H9 (cell line): Measurements from ENCODE around the gene LMCD1. TPM values are rescaled to one million over a fixed set of nuclear protein-coding genes. Genes with fewer than 3 reads are reported as not detected.

Experiments used
- DNase-seq: peaks from one replicate; pipeline ENCODE4 v3.0.0-alpha.2; 2017
- H2AFZ ChIP-seq: one replicate; pipeline ENCODE4 v1.6.1; 2013; ENCODE audit warnings: mild to moderate bottlenecking, low read length, control low read depth, moderate library complexity
- H2AK5ac ChIP-seq: 2 replicates; pipeline ENCODE4 v1.6.1; 2013; ENCODE audit warnings: low read length, control low read depth, mixed read lengths; ENCODE audit not compliant: insufficient read length
- H2BK120ac ChIP-seq: one replicate; pipeline ENCODE4 v1.6.1; 2013; ENCODE audit warnings: low read depth, mild to moderate bottlenecking, low read length, control low read depth, inconsistent platforms; ENCODE audit not compliant: poor library complexity, severe bottlenecking
- H2BK12ac ChIP-seq: 2 replicates; pipeline ENCODE4 v1.6.1; 2013; ENCODE audit warnings: low read length, control low read depth, mixed read lengths, low read depth; ENCODE audit not compliant: insufficient read length
- H2BK15ac ChIP-seq: 2 replicates; pipeline ENCODE4 v1.6.1; 2013; ENCODE audit warnings: low read depth, low read length, control low read depth
- H2BK20ac ChIP-seq: one replicate; pipeline ENCODE4 v1.6.1; 2013; ENCODE audit warnings: low read depth, mild to moderate bottlenecking, low read length, control low read depth, inconsistent platforms; ENCODE audit not compliant: poor library complexity, severe bottlenecking
- H2BK5ac ChIP-seq: 2 replicates; pipeline ENCODE4 v1.6.1; 2013; ENCODE audit warnings: low read length, control low read depth, mixed read lengths; ENCODE audit not compliant: insufficient read length
- H3K14ac ChIP-seq: 2 replicates; pipeline ENCODE4 v1.6.1; 2013; ENCODE audit warnings: low read length, control low read depth; ENCODE audit not compliant: insufficient read depth
- H3K18ac ChIP-seq: 2 replicates; pipeline ENCODE4 v1.6.1; 2013; ENCODE audit warnings: low read depth, mild to moderate bottlenecking, mixed read lengths, low read length, control low read depth; ENCODE audit not compliant: insufficient read length
- H3K23ac ChIP-seq: 2 replicates; pipeline ENCODE4 v1.6.1; 2013; ENCODE audit warnings: low read length, control low read depth, mixed read lengths, low read depth; ENCODE audit not compliant: insufficient read length
- H3K23me2 ChIP-seq: 2 replicates; pipeline ENCODE4 v1.6.1; 2013; ENCODE audit warnings: low read depth, mild to moderate bottlenecking, mixed read lengths, low read length, control low read depth; ENCODE audit not compliant: insufficient read length, poor library complexity, severe bottlenecking
- H3K27ac ChIP-seq: 2 replicates; pipeline ENCODE4 v1.5.1; 2013; ENCODE audit warnings: low read length, control low read depth, mixed read lengths, low read depth; ENCODE audit not compliant: insufficient read length
- H3K27me3 ChIP-seq: 2 replicates; pipeline ENCODE4 v1.6.1; 2013; ENCODE audit warnings: low read length, control low read depth, inconsistent platforms; ENCODE audit not compliant: insufficient read depth
- H3K4ac ChIP-seq: 2 replicates; pipeline ENCODE4 v1.6.1; 2013; ENCODE audit warnings: low read depth, mild to moderate bottlenecking, control low read depth, inconsistent platforms, low read length, moderate library complexity
- H3K4me1 ChIP-seq: 2 replicates; pipeline ENCODE4 v1.6.1; 2013; ENCODE audit warnings: low read length, control low read depth, inconsistent platforms; ENCODE audit not compliant: insufficient read depth
- H3K4me2 ChIP-seq: 2 replicates; pipeline ENCODE4 v1.6.1; 2013; ENCODE audit warnings: low read length, control low read depth, mixed read lengths; ENCODE audit not compliant: insufficient read length, insufficient read depth
- H3K56ac ChIP-seq: 2 replicates; pipeline ENCODE4 v1.6.1; 2013; ENCODE audit warnings: low read depth, mild to moderate bottlenecking, mixed read lengths, low read length, control low read depth; ENCODE audit not compliant: insufficient read length
- H3K79me1 ChIP-seq: 2 replicates; pipeline ENCODE4 v1.6.1; 2013; ENCODE audit warnings: low read depth, mild to moderate bottlenecking, moderate library complexity, low read length, control low read depth, inconsistent platforms; ENCODE audit not compliant: insufficient read depth, poor library complexity, severe bottlenecking
- H3K79me2 ChIP-seq: 2 replicates; pipeline ENCODE4 v1.6.1; 2013; ENCODE audit warnings: low read length, control low read depth, inconsistent platforms; ENCODE audit not compliant: insufficient read depth
- H3K9ac ChIP-seq: 2 replicates; pipeline ENCODE4 v1.6.1; 2013; ENCODE audit warnings: low read length, control low read depth, mixed read lengths; ENCODE audit not compliant: insufficient read length; ENCODE audit errors: extremely low read depth
- H3K9me3 ChIP-seq: one replicate; pipeline ENCODE4 v1.6.1; 2013; ENCODE audit warnings: low read depth, low read length, inconsistent platforms; ENCODE audit not compliant: control insufficient read depth
- H3T11ph ChIP-seq: one replicate; pipeline ENCODE4 v1.6.1; 2013; ENCODE audit warnings: mild to moderate bottlenecking, low read length, control low read depth, inconsistent platforms
- H4K20me1 ChIP-seq: one replicate; pipeline ENCODE4 v1.6.1; 2013; ENCODE audit not compliant: control insufficient read depth, insufficient read length, insufficient read depth
- H4K5ac ChIP-seq: 2 replicates; pipeline ENCODE4 v1.6.1; 2013; ENCODE audit warnings: low read depth, mild to moderate bottlenecking, mixed read lengths, low read length, control low read depth; ENCODE audit not compliant: insufficient read length
- H4K8ac ChIP-seq: replicated peaks from 2 replicates; pipeline ENCODE4 v1.6.1; 2013; ENCODE audit warnings: low read length, control low read depth, mixed read lengths, low read depth; ENCODE audit not compliant: insufficient read length
- H4K91ac ChIP-seq: 2 replicates; pipeline ENCODE4 v1.6.1; 2013; ENCODE audit warnings: low read depth, mild to moderate bottlenecking, moderate library complexity, mixed read lengths, low read length, control low read depth; ENCODE audit not compliant: insufficient read length
- H3K27ac Mint-ChIP-seq, 3 experiments: 2 replicates in 2 of 3; 3 replicates in 1 of 3; pipeline ENCODE4 v1.8.0; 2020 to 2021; ENCODE audit warnings: mixed read lengths in 3 of 3, mild to moderate bottlenecking in 1 of 3, moderate library complexity in 1 of 3
- H3K27me3 Mint-ChIP-seq: 2 replicates; pipeline ENCODE4 v1.8.0; 2021; ENCODE audit warnings: low read depth, mild to moderate bottlenecking, moderate library complexity, mixed read lengths
- H3K36me3 Mint-ChIP-seq, 3 experiments: 2 replicates in 2 of 3; 3 replicates in 1 of 3; pipeline ENCODE4 v1.8.0; 2020 to 2021; ENCODE audit warnings: low read depth in 3 of 3, mixed read lengths in 3 of 3; ENCODE audit not compliant: insufficient read depth in 1 of 3
- H3K4me1 Mint-ChIP-seq, 2 experiments: 2 replicates each; pipeline ENCODE4 v1.8.0; 2020; ENCODE audit warnings: mixed read lengths in 2 of 2
- H3K4me3 Mint-ChIP-seq, 2 experiments: 2 replicates in 1 of 2; 3 replicates in 1 of 2; pipeline ENCODE4 v1.8.0; 2020 to 2021; ENCODE audit warnings: mild to moderate bottlenecking in 2 of 2, mixed read lengths in 2 of 2, moderate library complexity in 1 of 2
- H3K9me3 Mint-ChIP-seq, 2 experiments: 2 replicates in 1 of 2; 3 replicates in 1 of 2; pipeline ENCODE4 v1.8.0; 2020; ENCODE audit warnings: mild to moderate bottlenecking in 2 of 2, mixed read lengths in 2 of 2, moderate library complexity in 1 of 2
- WGBS: extraction: QIAGEN DNeasy Blood & Tissue Kit; methylation state at CpG from one replicate; pipeline ENCODE4 v1.1.7; 2013; ENCODE audit warnings: missing lambda C conversion rate, low lambda C conversion rate, mixed read lengths; ENCODE audit not compliant: insufficient read length; ENCODE audit errors: extremely low coverage; 5-methylcytosine and 5-hydroxymethylcytosine counted together
- total RNA-seq: library from RNA; stranded (reverse); gene quantifications from 2 replicates; pipeline ENCODE4 v1.2.1, GENCODE V29; 2021
- TF ChIP-seq, protein P1 (sequence below): fragments of 200-600 bp; sonication (generic); conservative IDR thresholded peaks from 3 replicates; pipeline ENCODE4 v1.8.0; 2021; ENCODE audit warnings: antibody characterized with exemption, mild to moderate bottlenecking

LMCD1 gene
- total RNA-seq, 1 experiment from 2014 or later = 19.2 TPM

- H4K8ac ChIP-seq = no peak overlapping the region
- H2BK12ac ChIP-seq = no peak overlapping the region
- H2AK5ac ChIP-seq = no peak overlapping the region
- H4K91ac ChIP-seq = no peak overlapping the region
- H3K14ac ChIP-seq = no peak overlapping the region
- no peak overlapping the region for H3K4ac ChIP-seq
- Mint-ChIP-seq H3K36me3 (peaks cover 11 to 28% (median 22%) of the 10 kb centered on the region in 3 experiments; a peak in 6 of 7 replicates), H3K27ac (peak overlapping the region; percentile 28 to 49 (median 39); a peak in 3 of 7 replicates), H3K4me3 (no peak overlapping the region), H3K4me1 (no peaks in the 10 kb centered on the region), H3K27me3 (no peaks in the 10 kb centered on the region), H3K9me3 (no peaks in the 10 kb centered on the region)
- H4K5ac ChIP-seq = no peak overlapping the region
- no peak overlapping the region for H2BK120ac ChIP-seq
- no peak overlapping the region for H2BK20ac ChIP-seq
- no peak overlapping the region for H3K56ac ChIP-seq
- no peaks in the 10 kb centered on the region for H3K27me3 ChIP-seq
- H3K18ac ChIP-seq = no peak overlapping the region
- TF ChIP-seq, protein P1, sequence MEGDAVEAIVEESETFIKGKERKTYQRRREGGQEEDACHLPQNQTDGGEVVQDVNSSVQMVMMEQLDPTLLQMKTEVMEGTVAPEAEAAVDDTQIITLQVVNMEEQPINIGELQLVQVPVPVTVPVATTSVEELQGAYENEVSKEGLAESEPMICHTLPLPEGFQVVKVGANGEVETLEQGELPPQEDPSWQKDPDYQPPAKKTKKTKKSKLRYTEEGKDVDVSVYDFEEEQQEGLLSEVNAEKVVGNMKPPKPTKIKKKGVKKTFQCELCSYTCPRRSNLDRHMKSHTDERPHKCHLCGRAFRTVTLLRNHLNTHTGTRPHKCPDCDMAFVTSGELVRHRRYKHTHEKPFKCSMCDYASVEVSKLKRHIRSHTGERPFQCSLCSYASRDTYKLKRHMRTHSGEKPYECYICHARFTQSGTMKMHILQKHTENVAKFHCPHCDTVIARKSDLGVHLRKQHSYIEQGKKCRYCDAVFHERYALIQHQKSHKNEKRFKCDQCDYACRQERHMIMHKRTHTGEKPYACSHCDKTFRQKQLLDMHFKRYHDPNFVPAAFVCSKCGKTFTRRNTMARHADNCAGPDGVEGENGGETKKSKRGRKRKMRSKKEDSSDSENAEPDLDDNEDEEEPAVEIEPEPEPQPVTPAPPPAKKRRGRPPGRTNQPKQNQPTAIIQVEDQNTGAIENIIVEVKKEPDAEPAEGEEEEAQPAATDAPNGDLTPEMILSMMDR = no peak
- no peak overlapping the region for H3K23ac ChIP-seq
- H3K4me1 ChIP-seq = no peaks in the 10 kb centered on the region
- H2BK15ac ChIP-seq = no peak overlapping the region
- H3K23me2 ChIP-seq = no peaks in the 10 kb centered on the region
- no peaks in the 10 kb centered on the region for H4K20me1 ChIP-seq
- no peak overlapping the region for H3T11ph ChIP-seq
- DNase-seq = no peak
- no peaks in the 10 kb centered on the region for H3K9me3 ChIP-seq
- no CpG with 5 or more reads among the region's 12 CpGs for WGBS
- H3K27ac ChIP-seq = no peak overlapping the region
- H3K9ac ChIP-seq = no peak overlapping the region
- no peak overlapping the region for H2BK5ac ChIP-seq
- H3K79me2 ChIP-seq = no peaks in the 10 kb centered on the region
- H3K79me1 ChIP-seq = no peaks in the 10 kb centered on the region
- H3K4me2 ChIP-seq = no peak overlapping the region
- no peak overlapping the region for H2AFZ ChIP-seq
These were observed 40.8 kb downstream of the LMCD1 start for GRCh38 chr3:8542190-8543135.
